Measurements from ENCODE around the gene PHF11. TPM values are rescaled to one million over a fixed set of nuclear protein-coding genes. Genes with fewer than 3 reads are reported as not detected.

The PHF11 gene
- total and polyA plus RNA-seq, 2 of the 13 experiments (the other 11 are each of a cell fraction or from before 2014, with no cell fraction given) = 15.8 to 22.0 TPM

GRCh38 chr13:49472186-49472585, 23.6 kb upstream of the PHF11 start:
- Histone ChIP-seq H2AFZ (ENCODE audit: low read length) (no peak overlapping the region), H3K9ac (ENCODE audit: insufficient read depth, low read depth, low read length) (no peak overlapping the region), H3K4me2 (ENCODE audit: low read depth, low read length) (no peak overlapping the region), H3K4me1 (ENCODE audit: insufficient read depth, low read length) (peaks cover 6% of the 10 kb centered on the region), H3K79me2 (ENCODE audit: insufficient read depth, low read length) (no peaks in the 10 kb centered on the region), H3K27ac (ENCODE audit: extremely low read length, insufficient read depth, low read length) (no peak overlapping the region), H3K4me3 (replicated peaks in 1 of 3; ENCODE audit: insufficient read depth in 1 of 3, low read depth in 2 of 3, low read length in 3 of 3) (no peak overlapping the region), H3K27me3 (ENCODE audit: control insufficient read depth in 1 of 2, insufficient read depth in 2 of 2, low read length in 2 of 2) (no peaks in the 10 kb centered on the region), H3K36me3 (replicated peaks in 1 of 2; ENCODE audit: control insufficient read depth in 1 of 2, insufficient read depth in 2 of 2, low read length in 2 of 2) (peaks cover 13 to 37% of the 10 kb centered on the region in 2 experiments), H3K9me3 (ENCODE audit: low read length) (no peaks in the 10 kb centered on the region), H4K20me1 (ENCODE audit: insufficient read depth, low read length) (no peaks in the 10 kb centered on the region)
- ChIA-PET POLR2A (no interaction called here), CTCF (ENCODE audit: low intra/inter-chr PET ratio, low total read pairs) (no interaction called here)
- in situ Hi-C loops (cut with HindIII; ENCODE audit: extremely low pct_ligation_motif_present, low pct_unique_long_range_greater_than_20kb) (no loop called here), intact Hi-C loops (cut with micrococcal nuclease; ENCODE audit: unreplicated experiment) (no loop called here)
- no peak for FAIRE-seq
- no TSS peak for BruUV-seq (replicated peaks)
- WGBS (ENCODE audit: low lambda C conversion rate) = 93% methylated on average over 1 of the region's 1 CpG
- TF ChIP-seq, protein P1, sequence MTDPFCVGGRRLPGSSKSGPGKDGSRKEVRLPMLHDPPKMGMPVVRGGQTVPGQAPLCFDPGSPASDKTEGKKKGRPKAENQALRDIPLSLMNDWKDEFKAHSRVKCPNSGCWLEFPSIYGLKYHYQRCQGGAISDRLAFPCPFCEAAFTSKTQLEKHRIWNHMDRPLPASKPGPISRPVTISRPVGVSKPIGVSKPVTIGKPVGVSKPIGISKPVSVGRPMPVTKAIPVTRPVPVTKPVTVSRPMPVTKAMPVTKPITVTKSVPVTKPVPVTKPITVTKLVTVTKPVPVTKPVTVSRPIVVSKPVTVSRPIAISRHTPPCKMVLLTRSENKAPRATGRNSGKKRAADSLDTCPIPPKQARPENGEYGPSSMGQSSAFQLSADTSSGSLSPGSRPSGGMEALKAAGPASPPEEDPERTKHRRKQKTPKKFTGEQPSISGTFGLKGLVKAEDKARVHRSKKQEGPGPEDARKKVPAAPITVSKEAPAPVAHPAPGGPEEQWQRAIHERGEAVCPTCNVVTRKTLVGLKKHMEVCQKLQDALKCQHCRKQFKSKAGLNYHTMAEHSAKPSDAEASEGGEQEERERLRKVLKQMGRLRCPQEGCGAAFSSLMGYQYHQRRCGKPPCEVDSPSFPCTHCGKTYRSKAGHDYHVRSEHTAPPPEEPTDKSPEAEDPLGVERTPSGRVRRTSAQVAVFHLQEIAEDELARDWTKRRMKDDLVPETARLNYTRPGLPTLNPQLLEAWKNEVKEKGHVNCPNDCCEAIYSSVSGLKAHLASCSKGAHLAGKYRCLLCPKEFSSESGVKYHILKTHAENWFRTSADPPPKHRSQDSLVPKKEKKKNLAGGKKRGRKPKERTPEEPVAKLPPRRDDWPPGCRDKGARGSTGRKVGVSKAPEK (CRISPR knock-in tag; IDR thresholded peaks at IDR 0.05; ENCODE audit: borderline replicate concordance) = no peak
- TF ChIP-seq, protein P2, sequence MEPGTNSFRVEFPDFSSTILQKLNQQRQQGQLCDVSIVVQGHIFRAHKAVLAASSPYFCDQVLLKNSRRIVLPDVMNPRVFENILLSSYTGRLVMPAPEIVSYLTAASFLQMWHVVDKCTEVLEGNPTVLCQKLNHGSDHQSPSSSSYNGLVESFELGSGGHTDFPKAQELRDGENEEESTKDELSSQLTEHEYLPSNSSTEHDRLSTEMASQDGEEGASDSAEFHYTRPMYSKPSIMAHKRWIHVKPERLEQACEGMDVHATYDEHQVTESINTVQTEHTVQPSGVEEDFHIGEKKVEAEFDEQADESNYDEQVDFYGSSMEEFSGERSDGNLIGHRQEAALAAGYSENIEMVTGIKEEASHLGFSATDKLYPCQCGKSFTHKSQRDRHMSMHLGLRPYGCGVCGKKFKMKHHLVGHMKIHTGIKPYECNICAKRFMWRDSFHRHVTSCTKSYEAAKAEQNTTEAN (CRISPR knock-in tag; conservative IDR thresholded peaks at IDR 0.05) = no peak
- TF ChIP-seq SNAPC2 (CRISPR knock-in tag; IDR thresholded peaks at IDR 0.05) (no peak), SKIL (CRISPR knock-in tag; IDR thresholded peaks at IDR 0.05; ENCODE audit: borderline replicate concordance) (no peak), ZFP1 (CRISPR knock-in tag; IDR thresholded peaks at IDR 0.05) (no peak), ZNF891 (CRISPR knock-in tag; IDR thresholded peaks at IDR 0.05) (no peak), ZNF598 (CRISPR knock-in tag; IDR thresholded peaks at IDR 0.05; ENCODE audit: borderline replicate concordance) (no peak), YY1 (IDR thresholded peaks at IDR 0.05; ENCODE audit: insufficient read depth, insufficient replicate concordance, low read depth, low read length) (no peak), KLF6 (CRISPR knock-in tag; IDR thresholded peaks at IDR 0.05) (no peak), ZBTB44 (CRISPR knock-in tag; IDR thresholded peaks at IDR 0.05) (no peak)
- TF ChIP-seq, protein P3, sequence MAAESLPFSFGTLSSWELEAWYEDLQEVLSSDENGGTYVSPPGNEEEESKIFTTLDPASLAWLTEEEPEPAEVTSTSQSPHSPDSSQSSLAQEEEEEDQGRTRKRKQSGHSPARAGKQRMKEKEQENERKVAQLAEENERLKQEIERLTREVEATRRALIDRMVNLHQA (CRISPR knock-in tag; IDR thresholded peaks at IDR 0.05) = no peak
- ATAC-seq = no peak
- DNase-seq (ENCODE audit: low spot score) = no peak

Measured in HepG2 (cell line).